Ramos (cell line): ENCODE measurements around the gene DUSP6.

Experiments
- in situ Hi-C: fragments of 300-500 bp; cut with MboI; formaldehyde crosslinking; loops from one replicate; pipeline ENCODE4 v1.14.3; 2022; ENCODE audit warnings: low sequenced_read_pairs; ENCODE audit not compliant: unreplicated experiment

The DUSP6 gene

DNA sequence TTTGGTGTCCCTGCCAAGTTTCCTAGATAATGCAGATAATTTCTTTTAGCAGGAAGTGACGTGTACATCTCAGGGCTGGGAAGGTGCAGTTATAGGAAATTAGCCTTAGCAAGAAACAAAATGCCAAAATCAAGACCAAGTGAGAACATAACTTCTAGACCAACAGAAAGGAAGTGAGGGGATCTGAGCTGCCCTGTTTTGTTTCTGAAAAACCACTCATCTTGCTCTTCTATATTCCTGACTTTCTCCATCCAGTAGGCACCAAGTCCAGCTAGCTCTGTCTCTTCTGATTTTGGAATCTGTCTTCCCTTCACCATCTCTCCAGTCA lies 23.9 kb upstream of the DUSP6 start:
- in situ Hi-C loops = no loop called here

GRCh38 chr12:89373763-89374572 lies 21.7 kb upstream of the DUSP6 start:
- in situ Hi-C loops = no loop called here

DNA sequence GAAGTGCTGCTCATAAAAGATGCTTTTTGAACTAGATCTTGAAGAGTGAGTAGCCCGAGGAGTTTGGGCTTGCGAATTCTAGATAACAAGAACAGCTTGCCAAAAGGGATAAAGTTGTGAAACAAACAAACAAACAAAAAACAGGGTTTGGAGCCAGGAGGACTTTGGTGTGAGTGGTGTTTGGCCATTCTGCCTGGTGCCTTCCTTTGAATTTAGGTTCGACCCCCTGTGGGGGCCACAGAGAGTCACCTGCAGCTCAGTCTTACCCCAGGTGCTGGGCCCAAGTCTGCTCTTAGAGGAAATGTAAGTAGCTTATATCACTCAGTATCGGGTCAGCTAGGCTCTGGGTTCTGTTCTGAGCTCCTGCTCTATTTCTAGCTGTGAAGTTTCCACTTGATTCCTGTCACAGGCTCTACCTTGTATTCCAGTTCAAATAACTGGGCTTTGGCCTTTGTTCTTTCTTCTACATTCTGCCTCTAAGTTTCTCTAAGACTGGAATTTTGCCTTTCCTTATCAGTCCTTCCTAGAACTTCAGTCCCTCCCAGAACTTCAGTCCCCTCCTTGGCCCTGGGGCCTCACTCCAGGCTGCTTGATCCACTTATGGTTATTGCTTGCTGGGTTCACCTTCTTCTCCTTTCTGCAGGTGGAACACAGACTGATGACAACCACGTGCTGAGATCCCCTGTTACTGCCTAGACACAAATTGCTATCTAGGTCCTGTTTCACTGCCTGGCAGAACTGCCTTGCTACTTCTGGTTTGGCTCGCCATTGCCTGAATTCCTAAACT lies 20.5 kb upstream of the DUSP6 start:
- in situ Hi-C loops = no loop called here

GRCh38 chr12:89370850-89371249 lies 18.5 kb upstream of the DUSP6 start:
- in situ Hi-C loops = no loop called here

GRCh38 chr12:89370421-89370831 lies 18.1 kb upstream of the DUSP6 start:
- in situ Hi-C loops = no loop called here

GRCh38 chr12:89369166-89369565 lies 16.9 kb upstream of the DUSP6 start:
- in situ Hi-C loops = no loop called here

GRCh38 chr12:89368391-89368790 lies 16.1 kb upstream of the DUSP6 start:
- in situ Hi-C loops = no loop called here

DNA sequence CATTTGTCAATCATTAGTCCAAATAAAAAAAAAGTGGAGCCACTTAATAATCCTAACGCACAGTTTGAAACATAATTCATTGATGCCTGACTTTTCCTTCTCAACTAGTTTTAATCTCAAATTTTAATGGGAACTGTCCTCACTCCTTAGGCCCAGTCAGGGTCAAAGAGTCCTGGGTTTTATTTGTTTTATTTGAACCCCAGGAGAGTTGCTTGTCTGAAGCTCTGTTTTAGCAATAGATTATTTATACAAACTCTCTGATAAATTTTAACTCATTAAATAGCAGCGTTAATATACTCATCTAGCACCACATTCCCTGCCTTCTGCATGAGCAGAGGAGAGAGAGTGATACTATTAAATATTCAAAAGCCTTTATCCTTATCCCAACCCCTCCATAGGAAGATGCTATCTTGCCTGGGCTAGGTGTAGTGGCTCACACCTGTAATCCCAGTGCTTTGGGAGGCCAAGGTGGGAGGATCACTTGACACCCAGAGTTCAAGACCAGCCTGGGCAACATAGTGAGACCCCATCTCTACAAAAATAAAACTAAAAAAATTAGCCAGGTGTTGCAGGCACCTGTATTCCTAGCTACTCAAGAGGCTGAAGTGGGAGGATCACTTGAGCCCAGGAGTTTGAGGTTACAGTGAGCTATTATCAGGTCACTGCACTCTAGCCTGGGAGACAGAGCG lies 14.5 kb upstream of the DUSP6 start:
- in situ Hi-C loops = no loop called here

DNA sequence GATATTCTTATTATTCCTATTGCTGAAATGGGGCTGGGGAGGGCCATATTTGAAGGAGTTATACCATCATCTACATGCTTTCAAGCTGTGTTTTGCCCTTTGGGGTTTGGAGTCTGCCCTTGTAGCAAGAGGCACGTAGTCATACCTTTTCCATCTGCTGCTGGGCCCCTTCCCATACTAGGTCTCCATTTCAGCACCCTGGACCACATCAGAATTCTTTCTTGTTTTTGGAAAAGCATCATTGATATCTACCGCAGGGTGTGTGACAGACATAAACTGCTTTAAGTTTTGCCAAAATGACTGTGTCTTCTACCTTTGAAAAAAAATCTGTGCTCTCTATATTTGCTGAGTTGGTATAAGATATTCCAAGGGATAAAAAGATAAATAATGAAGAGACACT lies 12.3 kb upstream of the DUSP6 start:
- in situ Hi-C loops = no loop called here

- in situ Hi-C loops = no loop called here
Observed at GRCh38 chr12:89364058-89364457, 11.8 kb upstream of the DUSP6 start.

DNA sequence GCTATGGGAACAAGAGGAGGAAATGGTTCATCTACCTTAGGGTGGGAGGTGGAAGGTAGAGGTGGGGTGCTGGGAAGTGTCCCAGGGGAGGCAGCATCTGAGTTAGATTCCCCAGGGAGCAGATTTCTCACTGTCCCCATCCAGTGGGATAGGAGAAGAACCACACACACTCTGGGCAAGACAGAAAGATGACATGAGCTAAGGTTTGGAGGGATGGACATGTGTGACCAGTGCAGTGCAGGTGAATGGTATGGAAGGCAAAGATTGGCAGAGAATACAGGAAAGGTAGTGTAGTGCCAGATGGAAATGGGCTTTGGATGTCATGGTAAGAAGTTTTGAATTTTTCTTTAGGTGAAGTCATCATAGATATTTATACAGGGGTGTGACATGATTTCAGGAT lies 11.3 kb upstream of the DUSP6 start:
- in situ Hi-C loops = no loop called here

DNA sequence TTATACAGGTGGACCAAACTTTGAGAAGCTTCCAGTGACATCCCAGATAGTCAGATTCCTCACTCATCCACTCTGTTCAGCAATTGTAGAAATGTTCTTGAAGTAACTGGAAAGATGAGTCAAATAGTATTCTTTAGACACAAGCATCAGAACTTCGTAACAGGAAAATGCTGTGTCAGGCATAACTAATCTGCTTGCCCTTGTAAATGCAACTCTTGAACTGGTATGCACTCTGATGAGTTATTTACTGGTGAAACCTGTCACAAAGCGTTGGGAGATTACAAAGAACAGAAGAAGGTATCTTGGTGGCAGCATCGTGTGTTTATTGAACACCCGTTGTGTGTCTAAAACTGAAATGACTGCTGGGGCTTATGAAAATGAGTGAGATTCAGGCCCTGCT lies 10.8 kb upstream of the DUSP6 start:
- in situ Hi-C loops = no loop called here

DNA sequence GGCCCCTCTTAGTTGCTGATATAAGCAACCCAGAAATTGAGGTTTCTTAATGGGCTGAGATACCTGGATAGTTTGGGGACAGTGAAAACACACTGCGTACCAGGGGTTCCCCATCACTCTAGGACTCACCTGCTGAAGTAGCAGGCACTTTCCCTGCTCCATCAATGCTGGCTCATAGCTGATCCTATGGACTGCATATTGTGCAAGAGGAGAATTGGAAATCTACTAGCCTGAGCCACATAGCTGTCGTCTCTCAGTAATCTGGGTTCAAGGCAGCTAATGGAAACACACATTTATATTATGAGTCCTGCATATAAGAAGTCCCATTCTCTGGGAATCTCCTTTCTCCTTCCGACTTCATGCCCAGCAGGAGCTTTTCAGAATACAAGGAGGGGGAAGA lies 7.3 kb upstream of the DUSP6 start:
- in situ Hi-C loops = no loop called here

GRCh38 chr12:89358805-89359204 lies 6.5 kb upstream of the DUSP6 start:
- in situ Hi-C loops = no loop called here

DNA sequence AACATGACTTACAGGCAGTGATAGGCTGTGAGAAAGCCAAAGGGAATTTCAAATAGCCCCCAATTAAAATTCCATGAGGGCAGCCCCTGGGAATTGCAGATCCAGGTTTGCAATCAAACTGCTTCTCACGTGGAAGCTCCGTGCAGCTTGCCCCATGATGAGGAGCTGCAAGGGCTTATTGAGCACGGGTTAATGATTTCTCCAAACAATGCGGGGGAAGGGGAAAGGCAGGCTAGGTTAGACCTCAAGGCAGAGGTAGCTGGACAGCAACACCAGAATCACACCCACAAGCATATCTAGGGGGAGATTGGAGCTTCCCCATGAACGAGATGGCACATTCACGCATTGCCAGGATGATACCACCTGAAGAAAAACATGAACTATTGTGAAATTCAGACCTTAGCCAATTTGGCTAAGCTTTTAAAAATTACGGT lies 5.0 kb upstream of the DUSP6 start:
- in situ Hi-C loops = no loop called here

DNA sequence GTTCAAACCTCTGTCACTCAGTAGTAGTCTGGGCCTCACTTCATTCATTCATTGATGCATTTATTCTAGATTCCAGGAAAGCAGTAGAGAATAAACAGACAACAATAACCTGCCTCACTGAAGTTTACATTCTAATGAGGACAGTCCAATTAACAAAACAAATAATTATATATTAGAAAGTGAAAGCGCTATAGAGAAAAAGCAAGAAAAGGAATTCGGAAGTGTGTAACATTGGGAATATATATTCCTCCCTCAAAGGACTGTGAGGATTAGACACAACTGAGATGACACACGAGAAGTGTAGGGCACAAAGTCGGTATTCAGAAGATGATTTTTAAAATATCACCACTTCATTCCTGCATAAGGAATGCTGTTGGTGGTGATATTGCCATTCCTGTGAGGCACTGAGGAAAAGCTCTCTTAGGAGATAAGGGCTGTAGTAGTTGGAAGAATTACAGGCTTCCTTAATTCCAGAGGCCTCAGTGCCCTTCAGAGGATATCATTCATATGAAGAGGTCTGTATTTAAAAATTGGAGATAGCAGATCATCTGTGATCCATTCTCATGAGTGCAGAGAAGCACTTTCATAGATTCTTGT lies 3.9 kb upstream of the DUSP6 start:
- in situ Hi-C loops = no loop called here

GRCh38 chr12:89355243-89356068 lies 3.2 kb upstream of the DUSP6 start:
- in situ Hi-C loops = no loop called here

- in situ Hi-C loops = no loop called here
Observed at GRCh38 chr12:89354612-89355067, 2.3 kb upstream of the DUSP6 start.

- in situ Hi-C loops = no loop called here
Observed at GRCh38 chr12:89353823-89354611, 1.7 kb upstream of the DUSP6 start.
